Astrocyte (in vitro differentiated cells and primary cell): Measurements from ENCODE around the gene SLC38A3. TPM values are rescaled to one million over a fixed set of nuclear protein-coding genes. Genes with fewer than 3 reads are reported as not detected.
"Not testable (repeated sequence)": the region's sequence is repeated elsewhere in the genome, so short reads cannot be mapped to it uniquely, and the experiment has no call there.

Experiments
- DNase-seq: peaks from one replicate; pipeline ENCODE4 v3.0.0-alpha.2; 2010; ENCODE audit warnings: low read depth
- FAIRE-seq: peaks from 2 replicates; lab custom pipeline; 2011; peaks lifted over from hg19 to GRCh38; lab: Jason Lieb, UNC
- H2AFZ ChIP-seq: 2 replicates; pipeline ENCODE4 v1.6.0; 2012; ENCODE audit warnings: low read depth, low read length, inconsistent platforms
- H3K27ac ChIP-seq: 2 replicates; pipeline ENCODE4 v1.5.1; 2011; ENCODE audit warnings: low read depth, low read length, inconsistent platforms
- H3K27me3 ChIP-seq: 2 replicates; pipeline ENCODE4 v1.6.0; 2011; ENCODE audit warnings: low read length, inconsistent platforms; ENCODE audit not compliant: insufficient read depth
- H3K36me3 ChIP-seq: 2 replicates; pipeline ENCODE4 v1.5.1; 2011; ENCODE audit warnings: low read length, inconsistent platforms; ENCODE audit not compliant: insufficient read depth
- H3K4me1 ChIP-seq: 2 replicates; pipeline ENCODE4 v1.5.1; 2011; ENCODE audit warnings: low read length, inconsistent platforms; ENCODE audit not compliant: insufficient read depth
- H3K4me2 ChIP-seq: 2 replicates; pipeline ENCODE4 v1.6.0; 2012; ENCODE audit warnings: low read length, inconsistent platforms
- H3K4me3 ChIP-seq: 2 replicates; pipeline ENCODE4 v1.5.1; 2011; ENCODE audit warnings: low read depth, mild to moderate bottlenecking, low read length, inconsistent platforms; ENCODE audit not compliant: insufficient read depth
- H3K79me2 ChIP-seq: 2 replicates; pipeline ENCODE4 v1.6.0; 2012; ENCODE audit warnings: mild to moderate bottlenecking, low read length, inconsistent platforms; ENCODE audit not compliant: insufficient read depth
- H3K9ac ChIP-seq: 2 replicates; pipeline ENCODE4 v1.6.0; 2012; ENCODE audit warnings: mild to moderate bottlenecking, low read length, inconsistent platforms
- H3K9me3 ChIP-seq: 2 replicates; pipeline ENCODE4 v1.5.1; 2012; ENCODE audit warnings: low read depth, mild to moderate bottlenecking, low read length, inconsistent platforms; ENCODE audit not compliant: insufficient read depth
- H4K20me1 ChIP-seq: 2 replicates; pipeline ENCODE4 v1.6.0; 2012; ENCODE audit warnings: low read length, inconsistent platforms; ENCODE audit not compliant: insufficient read depth
- H3K27ac Mint-ChIP-seq: one replicate; pipeline ENCODE4 v1.8.0; 2021; ENCODE audit warnings: mild to moderate bottlenecking, mixed read lengths; ENCODE audit not compliant: unreplicated experiment
- H3K27me3 Mint-ChIP-seq: one replicate; pipeline ENCODE4 v1.8.0; 2021; ENCODE audit warnings: low read depth, mixed read lengths; ENCODE audit not compliant: unreplicated experiment
- H3K36me3 Mint-ChIP-seq: one replicate; pipeline ENCODE4 v1.8.0; 2021; ENCODE audit warnings: low read depth, mixed read lengths; ENCODE audit not compliant: unreplicated experiment
- H3K4me1 Mint-ChIP-seq: one replicate; pipeline ENCODE4 v1.8.0; 2021; ENCODE audit warnings: low read depth, mixed read lengths; ENCODE audit not compliant: unreplicated experiment
- H3K4me3 Mint-ChIP-seq: one replicate; pipeline ENCODE4 v1.8.0; 2021; ENCODE audit warnings: mild to moderate bottlenecking, moderate library complexity, mixed read lengths; ENCODE audit not compliant: unreplicated experiment
- H3K9me3 Mint-ChIP-seq: one replicate; pipeline ENCODE4 v1.8.0; 2021; ENCODE audit warnings: mild to moderate bottlenecking, mixed read lengths; ENCODE audit not compliant: unreplicated experiment
- CTCF ChIP-seq: IDR thresholded peaks from 2 replicates; pipeline ENCODE4 v1.5.1; 2011; ENCODE audit warnings: low read depth, mild to moderate bottlenecking, inconsistent platforms, low read length, moderate library complexity; ENCODE audit not compliant: insufficient read depth
- EZH2 ChIP-seq: IDR thresholded peaks from 2 replicates; pipeline ENCODE4 v1.6.1; 2012; ENCODE audit warnings: mild to moderate bottlenecking, low read length, inconsistent platforms; ENCODE audit not compliant: insufficient read depth
- total RNA-seq: library from RNA; stranded (reverse); gene quantifications from 2 replicates; pipeline ENCODE4 v1.2.1, GENCODE V29; 2021

Gene SLC38A3
- total RNA-seq, 1 donor from 2014 or later = 0.68 TPM

- H3K27ac ChIP-seq = no peak overlapping the region
- no peaks in the 10 kb centered on the region for H3K9me3 ChIP-seq
- Mint-ChIP-seq H3K36me3 (no peaks in the 10 kb centered on the region), H3K9me3 (peaks cover 2% of the 10 kb centered on the region), H3K4me1 (peaks cover 12% of the 10 kb centered on the region), H3K4me3 (no peak overlapping the region), H3K27me3 (peaks cover 21% of the 10 kb centered on the region), H3K27ac (no peak overlapping the region)
- FAIRE-seq (no peak), DNase-seq (no peak)
- H3K4me3 ChIP-seq = no peak overlapping the region
- peaks cover 4% of the 10 kb centered on the region for H3K4me1 ChIP-seq
- H3K9ac ChIP-seq = no peak overlapping the region
- no peaks in the 10 kb centered on the region for H3K79me2 ChIP-seq
- no peak overlapping the region for H2AFZ ChIP-seq
- no peaks in the 10 kb centered on the region for H4K20me1 ChIP-seq
- H3K27me3 ChIP-seq = peaks cover 4% of the 10 kb centered on the region
- H3K4me2 ChIP-seq = no peak overlapping the region
- TF ChIP-seq CTCF = no peak
- no peak for TF ChIP-seq EZH2
- no peaks in the 10 kb centered on the region for H3K36me3 ChIP-seq
These were observed 19.6 kb downstream of the SLC38A3 start for GRCh38 chr3:50224639-50225038.

GRCh38 chr3:50226888-50227389 lies 21.9 kb downstream of the SLC38A3 start:
- peak overlapping the region; percentile 70 for H3K9ac ChIP-seq
- no peaks in the 10 kb centered on the region for H3K36me3 Mint-ChIP-seq
- no peaks in the 10 kb centered on the region for H3K9me3 ChIP-seq
- peaks cover 4% of the 10 kb centered on the region for H3K27me3 ChIP-seq
- FAIRE-seq (no peak), DNase-seq (no peak)
- peaks cover 20% of the 10 kb centered on the region for H3K27me3 Mint-ChIP-seq
- H3K4me1 Mint-ChIP-seq = peaks cover 7% of the 10 kb centered on the region
- H3K79me2 ChIP-seq = no peaks in the 10 kb centered on the region
- H2AFZ ChIP-seq = peak overlapping the region; percentile 98
- H3K4me1 ChIP-seq = peaks cover 4% of the 10 kb centered on the region
- H3K27ac ChIP-seq = no peak overlapping the region
- H3K36me3 ChIP-seq = no peaks in the 10 kb centered on the region
- H3K4me3 ChIP-seq = peak overlapping the region; percentile 63
- TF ChIP-seq EZH2 (no peak), CTCF (no peak)
- H3K4me2 ChIP-seq = peak overlapping the region; percentile 98
- H4K20me1 ChIP-seq = no peaks in the 10 kb centered on the region
- peak overlapping the region; percentile 86 for H3K4me3 Mint-ChIP-seq
- H3K27ac Mint-ChIP-seq = peak overlapping the region; percentile 34
- H3K9me3 Mint-ChIP-seq = peaks cover 2% of the 10 kb centered on the region

- no peaks in the 10 kb centered on the region for H3K36me3 Mint-ChIP-seq
- Histone ChIP-seq H3K4me1 (peaks cover 4% of the 10 kb centered on the region), H3K4me3 (peak overlapping the region; percentile 79), H3K27me3 (peaks cover 4% of the 10 kb centered on the region), H4K20me1 (no peaks in the 10 kb centered on the region), H3K36me3 (no peaks in the 10 kb centered on the region), H3K4me2 (peak overlapping the region; percentile 98), H2AFZ (peak overlapping the region; percentile 98), H3K9ac (peak overlapping the region; percentile 79), H3K9me3 (no peaks in the 10 kb centered on the region), H3K79me2 (no peaks in the 10 kb centered on the region), H3K27ac (peak overlapping the region; percentile 11)
- peaks cover 7% of the 10 kb centered on the region for H3K4me1 Mint-ChIP-seq
- H3K27ac Mint-ChIP-seq = peak overlapping the region; percentile 8
- H3K4me3 Mint-ChIP-seq = peak overlapping the region; percentile 89
- peak; percentile 19 for TF ChIP-seq CTCF
- TF ChIP-seq EZH2 = no peak
- DNase-seq (peak; percentile 71), FAIRE-seq (no peak)
- H3K27me3 Mint-ChIP-seq = peaks cover 20% of the 10 kb centered on the region
- peaks cover 2% of the 10 kb centered on the region for H3K9me3 Mint-ChIP-seq
These were observed 22.5 kb downstream of the SLC38A3 start for GRCh38 chr3:50227390-50228183.

- H3K27ac ChIP-seq, H3K4me1 ChIP-seq, H3K4me1 Mint-ChIP-seq, H3K9me3 ChIP-seq, H3K36me3 ChIP-seq, DNase-seq, H4K20me1 ChIP-seq, H3K27me3 ChIP-seq, H3K79me2 ChIP-seq, FAIRE-seq, H3K36me3 Mint-ChIP-seq, H3K9me3 Mint-ChIP-seq: not testable (repeated sequence)
- Mint-ChIP-seq H3K27ac (peak overlapping the region; percentile 88), H3K27me3 (peaks cover 18% of the 10 kb centered on the region), H3K4me3 (peak overlapping the region; percentile 89)
- Histone ChIP-seq H3K9ac (peak overlapping the region; percentile 79), H3K4me2 (peak overlapping the region; percentile 98), H2AFZ (peak overlapping the region; percentile 91), H3K4me3 (peak overlapping the region; percentile 79)
These were observed 23.2 kb downstream of the SLC38A3 start for GRCh38 chr3:50228184-50228763.
